Activated naive CD8-positive, alpha-beta T cell treated with anti-CD3 and anti-CD28 coated beads, Interleukin-2, amount 10 ng/mL, durations not matched to agents 7 days and 5 days (primary cell): ENCODE data around the gene STK32C. TPM values are rescaled to one million over a fixed set of nuclear protein-coding genes. Genes with fewer than 3 reads are reported as not detected.

Experiments used
- ATAC-seq: fragments of 150-1000 bp; cut with Tn5 transposase; one replicate; pipeline ENCODE4 v1.10.0; 2021; ENCODE audit warnings: low read depth, moderate library complexity
- POLR2A ChIA-PET: fragments of 350-600 bp; sonication (Branson Sonifier 250); formaldehyde crosslinking; loops from one replicate; lab custom pipeline; 2021; ENCODE audit warnings: antibody characterized with exemption; lab: Charles Lee
- DNase-seq: peaks from one replicate; pipeline ENCODE4 v3.0.0; 2021
- H3K27ac Mint-ChIP-seq: one replicate; pipeline ENCODE4 v1.8.0; 2022; ENCODE audit warnings: mild to moderate bottlenecking, mixed read lengths
- H3K27me3 Mint-ChIP-seq: one replicate; pipeline ENCODE4 v1.8.0; 2022; ENCODE audit warnings: mild to moderate bottlenecking, moderate library complexity, mixed read lengths
- H3K36me3 Mint-ChIP-seq: one replicate; pipeline ENCODE4 v1.8.0; 2021; ENCODE audit warnings: mild to moderate bottlenecking, mixed read lengths
- H3K4me1 Mint-ChIP-seq: one replicate; pipeline ENCODE4 v1.8.0; 2021; ENCODE audit warnings: mixed read lengths
- H3K4me3 Mint-ChIP-seq: one replicate; pipeline ENCODE4 v1.8.0; 2022; ENCODE audit warnings: mild to moderate bottlenecking, moderate library complexity, mixed read lengths
- H3K9me3 Mint-ChIP-seq: one replicate; pipeline ENCODE4 v1.8.0; 2021; ENCODE audit warnings: mixed read lengths
- total RNA-seq, 2 experiments: library from RNA; stranded (reverse); gene quantifications; one replicate each; pipeline ENCODE4 v1.2.3, GENCODE V29; 2021

Gene STK32C
- total RNA-seq, 2 experiments from 2014 or later: 12.5 TPM

- no peaks in the 10 kb centered on the region for H3K9me3 Mint-ChIP-seq
- H3K4me1 Mint-ChIP-seq: peaks cover 5% of the 10 kb centered on the region
- no peak overlapping the region for H3K27ac Mint-ChIP-seq
- ATAC-seq (no peak), DNase-seq (no peak)
- POLR2A ChIA-PET: no interaction called here
- H3K27me3 Mint-ChIP-seq: peaks cover 11% of the 10 kb centered on the region
- no peaks in the 10 kb centered on the region for H3K36me3 Mint-ChIP-seq
- no peak overlapping the region for H3K4me3 Mint-ChIP-seq
Measured at GRCh38 chr10:132283604-132284382, 24.0 kb downstream of the STK32C start.

- POLR2A ChIA-PET: no interaction called here
- no peaks in the 10 kb centered on the region for H3K9me3 Mint-ChIP-seq
Measured at GRCh38 chr10:132282667-132283603, 24.8 kb downstream of the STK32C start.

GRCh38 chr10:132281915-132282666 is 25.7 kb downstream of the STK32C start:
- Mint-ChIP-seq H3K4me3 (no peak overlapping the region), H3K27ac (no peak overlapping the region), H3K27me3 (peaks cover 3% of the 10 kb centered on the region), H3K36me3 (no peaks in the 10 kb centered on the region), H3K9me3 (no peaks in the 10 kb centered on the region), H3K4me1 (peaks cover 5% of the 10 kb centered on the region)
- no peak for ATAC-seq
- no peak for DNase-seq
- POLR2A ChIA-PET: no interaction called here

More at GRCh38 chr10:132282667-132283603, 24.8 kb downstream of the STK32C start:
- H3K4me1 Mint-ChIP-seq: peaks cover 5% of the 10 kb centered on the region
- ATAC-seq (no peak), DNase-seq (no peak)
- H3K27me3 Mint-ChIP-seq: peaks cover 8% of the 10 kb centered on the region
- H3K36me3 Mint-ChIP-seq: no peaks in the 10 kb centered on the region
- H3K4me3 Mint-ChIP-seq: no peak overlapping the region
- H3K27ac Mint-ChIP-seq: no peak overlapping the region

GRCh38 chr10:132280646-132281074 is 27.1 kb downstream of the STK32C start:
- POLR2A ChIA-PET: no interaction called here
- Mint-ChIP-seq H3K9me3 (no peaks in the 10 kb centered on the region), H3K27ac (no peak overlapping the region), H3K4me3 (no peak overlapping the region), H3K36me3 (no peaks in the 10 kb centered on the region), H3K4me1 (peaks cover 5% of the 10 kb centered on the region), H3K27me3 (peaks cover 3% of the 10 kb centered on the region)
- ATAC-seq: no peak
- no peak for DNase-seq

- Mint-ChIP-seq H3K4me3 (no peak overlapping the region), H3K36me3 (no peaks in the 10 kb centered on the region), H3K4me1 (peaks cover 5% of the 10 kb centered on the region), H3K27ac (no peak overlapping the region), H3K9me3 (no peaks in the 10 kb centered on the region), H3K27me3 (no peaks in the 10 kb centered on the region)
- DNase-seq: no peak
- POLR2A ChIA-PET: no interaction called here
- no peak for ATAC-seq
Measured at GRCh38 chr10:132279873-132280645, 27.7 kb downstream of the STK32C start.

- no peaks in the 10 kb centered on the region for H3K9me3 Mint-ChIP-seq
- ATAC-seq (no peak), DNase-seq (no peak)
- H3K27me3 Mint-ChIP-seq: no peaks in the 10 kb centered on the region
- POLR2A ChIA-PET: no interaction called here
- H3K4me1 Mint-ChIP-seq: peaks cover 5% of the 10 kb centered on the region
- no peak overlapping the region for H3K4me3 Mint-ChIP-seq
- no peaks in the 10 kb centered on the region for H3K36me3 Mint-ChIP-seq
- no peak overlapping the region for H3K27ac Mint-ChIP-seq
Measured at GRCh38 chr10:132277311-132277741, 30.4 kb downstream of the STK32C start.

- no peak for ATAC-seq
- DNase-seq: no peak
- Mint-ChIP-seq H3K27ac (no peak overlapping the region), H3K27me3 (no peaks in the 10 kb centered on the region), H3K9me3 (no peaks in the 10 kb centered on the region), H3K4me1 (peaks cover 5% of the 10 kb centered on the region), H3K4me3 (no peak overlapping the region), H3K36me3 (no peaks in the 10 kb centered on the region)
- POLR2A ChIA-PET: no interaction called here
Measured at GRCh38 chr10:132276706-132277105, 31.0 kb downstream of the STK32C start.

- no peaks in the 10 kb centered on the region for H3K9me3 Mint-ChIP-seq
- H3K27ac Mint-ChIP-seq: no peak overlapping the region
- H3K27me3 Mint-ChIP-seq: no peaks in the 10 kb centered on the region
- no peak overlapping the region for H3K4me3 Mint-ChIP-seq
- no peak for ATAC-seq
- DNase-seq: no peak
- H3K4me1 Mint-ChIP-seq: peaks cover 5% of the 10 kb centered on the region
- POLR2A ChIA-PET: no interaction called here
- H3K36me3 Mint-ChIP-seq: no peaks in the 10 kb centered on the region
Measured at GRCh38 chr10:132276179-132276675, 31.5 kb downstream of the STK32C start.

GRCh38 chr10:132275426-132276178 is 32.1 kb downstream of the STK32C start:
- POLR2A ChIA-PET: no interaction called here
- no peaks in the 10 kb centered on the region for H3K9me3 Mint-ChIP-seq

GRCh38 chr10:132274986-132275385 is 32.8 kb downstream of the STK32C start:
- DNase-seq: no peak
- no peaks in the 10 kb centered on the region for H3K36me3 Mint-ChIP-seq
- no peak for ATAC-seq
- no peaks in the 10 kb centered on the region for H3K27me3 Mint-ChIP-seq
- no peak overlapping the region for H3K4me3 Mint-ChIP-seq
- H3K9me3 Mint-ChIP-seq: no peaks in the 10 kb centered on the region
- POLR2A ChIA-PET: no interaction called here
- peaks cover 2% of the 10 kb centered on the region for H3K4me1 Mint-ChIP-seq
- H3K27ac Mint-ChIP-seq: no peak overlapping the region

More at GRCh38 chr10:132275426-132276178, 32.1 kb downstream of the STK32C start:
- no peak for DNase-seq
- Mint-ChIP-seq H3K27ac (no peak overlapping the region), H3K27me3 (no peaks in the 10 kb centered on the region), H3K4me3 (no peak overlapping the region), H3K4me1 (peaks cover 4% of the 10 kb centered on the region), H3K36me3 (no peaks in the 10 kb centered on the region)
- ATAC-seq: no peak

GRCh38 chr10:132274581-132274980 is 33.2 kb downstream of the STK32C start:
- ATAC-seq: no peak
- Mint-ChIP-seq H3K9me3 (no peaks in the 10 kb centered on the region), H3K4me3 (no peak overlapping the region), H3K36me3 (no peaks in the 10 kb centered on the region), H3K27ac (no peak overlapping the region), H3K27me3 (no peaks in the 10 kb centered on the region), H3K4me1 (peaks cover 1% of the 10 kb centered on the region)
- no peak for DNase-seq
- POLR2A ChIA-PET: no interaction called here

GRCh38 chr10:132273966-132274365 is 33.8 kb downstream of the STK32C start:
- no peaks in the 10 kb centered on the region for H3K9me3 Mint-ChIP-seq
- POLR2A ChIA-PET: no interaction called here
- H3K4me3 Mint-ChIP-seq: no peak overlapping the region
- H3K27ac Mint-ChIP-seq: no peak overlapping the region
- no peaks in the 10 kb centered on the region for H3K4me1 Mint-ChIP-seq
- no peak for ATAC-seq
- H3K27me3 Mint-ChIP-seq: no peaks in the 10 kb centered on the region
- no peaks in the 10 kb centered on the region for H3K36me3 Mint-ChIP-seq
- no peak for DNase-seq
